SH-SY5Y (cell line): ENCODE results near the gene KCNK16.

Experiments used
- GATA2 ChIP-seq: IDR thresholded peaks from 2 replicates; pipeline ENCODE4 v1.6.1; 2011; ENCODE audit warnings: mild to moderate bottlenecking, low read depth, low read length
- GATA3 ChIP-seq: IDR thresholded peaks from 2 replicates; pipeline ENCODE4 v1.6.1; 2011; ENCODE audit warnings: low read depth, mild to moderate bottlenecking, low read length, moderate library complexity

The KCNK16 gene

GRCh38 chr6:39312912-39313525 lies 9.5 kb downstream of the KCNK16 start:
- TF ChIP-seq GATA2, result no peak
- no peak for TF ChIP-seq GATA3

DNA sequence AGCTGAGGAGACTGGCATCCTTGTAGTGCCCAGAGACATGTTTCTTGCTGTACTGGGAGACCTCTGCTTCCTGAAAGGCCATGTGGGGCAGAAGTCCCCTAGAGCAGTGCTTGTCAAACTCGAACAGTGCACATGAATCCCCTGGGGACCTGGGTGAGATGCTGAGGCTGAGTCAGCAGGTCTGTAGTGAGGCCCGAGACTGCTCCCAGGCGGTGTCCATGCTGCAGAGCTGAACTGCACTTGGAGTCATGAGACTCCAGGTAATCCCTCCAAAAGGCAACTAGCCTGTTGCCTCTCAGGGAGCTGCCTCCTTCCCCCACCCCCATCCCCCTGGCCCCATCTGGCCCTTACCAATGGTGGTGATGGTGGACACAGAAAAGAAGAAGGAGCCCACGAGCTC lies 12.0 kb downstream of the KCNK16 start:
- TF ChIP-seq GATA2 (no peak), GATA3 (no peak)

DNA sequence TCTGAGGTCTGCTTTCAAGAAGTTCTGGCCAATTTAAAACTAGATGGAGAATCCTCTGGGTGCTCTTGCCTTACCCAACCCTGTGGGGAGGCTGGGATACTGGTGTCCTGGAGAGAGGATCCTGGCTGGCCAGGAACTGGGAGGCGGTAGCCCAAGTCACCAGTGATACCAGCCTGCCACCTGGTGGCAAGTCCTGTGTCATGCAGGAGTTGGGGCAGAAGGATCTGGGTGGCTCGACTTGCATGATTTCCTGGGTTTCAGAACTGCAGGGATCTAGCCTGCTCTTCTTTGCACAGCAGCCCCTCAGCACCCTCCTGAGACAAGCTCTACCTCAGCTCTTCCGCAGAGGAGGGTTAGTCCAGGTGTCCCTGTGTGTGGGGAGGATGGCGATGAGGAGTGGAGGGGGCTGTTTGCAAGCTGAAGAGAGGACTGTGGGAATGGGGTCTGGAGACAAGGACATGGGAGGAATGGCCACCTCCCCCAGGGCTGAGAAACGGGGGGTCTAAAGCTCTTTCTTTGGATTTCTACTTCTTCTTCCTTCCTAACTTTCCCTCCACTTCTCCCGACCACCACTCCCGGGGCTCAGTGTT lies 12.5 kb downstream of the KCNK16 start:
- no peak for TF ChIP-seq GATA2
- no peak for TF ChIP-seq GATA3

GRCh38 chr6:39307462-39307861 lies 15.0 kb downstream of the KCNK16 start:
- TF ChIP-seq GATA2, result no peak
- TF ChIP-seq GATA3, result no peak

DNA sequence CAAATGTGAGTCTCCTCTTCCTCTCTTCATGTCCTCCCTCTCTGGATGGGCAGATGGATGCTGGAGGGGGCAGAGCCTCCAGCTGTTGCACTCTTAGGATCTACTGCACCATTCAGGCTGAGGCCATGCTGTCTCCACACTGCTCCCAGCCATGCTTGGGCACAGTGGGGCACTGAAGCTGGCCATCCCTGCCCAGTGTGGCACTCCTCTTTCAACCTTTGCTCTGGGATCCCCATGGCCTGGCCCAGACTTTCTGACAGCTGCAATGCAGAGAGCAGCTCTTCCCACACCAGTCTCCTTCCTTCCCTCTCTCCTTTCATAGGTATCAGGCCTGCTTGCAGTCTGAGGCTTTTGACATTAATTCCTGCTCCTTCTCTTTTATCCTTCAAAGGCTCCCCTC lies 17.6 kb downstream of the KCNK16 start:
- TF ChIP-seq GATA3 (no peak), GATA2 (no peak)

DNA sequence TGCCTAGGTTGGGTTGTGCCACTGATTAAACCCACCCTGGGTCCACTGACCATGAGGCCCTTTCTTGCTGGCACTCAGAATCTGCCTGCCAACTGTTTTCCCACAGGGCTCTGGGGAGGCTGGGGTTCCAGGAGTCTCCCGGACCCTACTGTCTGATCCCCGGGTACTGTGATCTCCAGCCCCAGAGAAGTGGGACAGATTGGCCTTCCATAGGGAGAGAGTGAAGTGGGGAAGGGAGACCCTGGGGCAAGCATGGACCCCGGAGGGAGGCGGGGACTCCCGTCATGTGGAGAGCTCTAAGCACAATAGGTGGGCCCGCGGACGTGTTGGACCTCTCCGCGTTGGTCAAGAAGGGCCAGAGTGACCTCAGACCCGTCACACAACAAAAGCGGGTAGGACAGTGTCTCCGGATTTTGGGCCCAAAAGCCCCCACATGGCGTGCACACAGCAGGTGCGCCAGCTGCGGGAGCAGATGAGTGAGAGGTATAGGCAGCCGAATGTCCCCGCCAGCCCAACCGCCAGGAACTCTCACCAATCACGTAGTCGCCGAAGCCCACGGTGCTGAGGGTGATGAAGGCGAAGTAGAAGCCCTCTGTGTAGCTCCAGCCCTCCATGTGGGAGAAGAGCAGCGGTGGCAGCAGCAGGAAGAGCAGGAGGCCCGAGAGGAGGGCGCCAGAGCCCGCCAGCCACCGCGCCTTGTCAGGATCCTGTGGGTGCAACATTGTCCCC lies 18.9 kb downstream of the KCNK16 start:
- no peak for TF ChIP-seq GATA2
- TF ChIP-seq GATA3, result no peak

DNA sequence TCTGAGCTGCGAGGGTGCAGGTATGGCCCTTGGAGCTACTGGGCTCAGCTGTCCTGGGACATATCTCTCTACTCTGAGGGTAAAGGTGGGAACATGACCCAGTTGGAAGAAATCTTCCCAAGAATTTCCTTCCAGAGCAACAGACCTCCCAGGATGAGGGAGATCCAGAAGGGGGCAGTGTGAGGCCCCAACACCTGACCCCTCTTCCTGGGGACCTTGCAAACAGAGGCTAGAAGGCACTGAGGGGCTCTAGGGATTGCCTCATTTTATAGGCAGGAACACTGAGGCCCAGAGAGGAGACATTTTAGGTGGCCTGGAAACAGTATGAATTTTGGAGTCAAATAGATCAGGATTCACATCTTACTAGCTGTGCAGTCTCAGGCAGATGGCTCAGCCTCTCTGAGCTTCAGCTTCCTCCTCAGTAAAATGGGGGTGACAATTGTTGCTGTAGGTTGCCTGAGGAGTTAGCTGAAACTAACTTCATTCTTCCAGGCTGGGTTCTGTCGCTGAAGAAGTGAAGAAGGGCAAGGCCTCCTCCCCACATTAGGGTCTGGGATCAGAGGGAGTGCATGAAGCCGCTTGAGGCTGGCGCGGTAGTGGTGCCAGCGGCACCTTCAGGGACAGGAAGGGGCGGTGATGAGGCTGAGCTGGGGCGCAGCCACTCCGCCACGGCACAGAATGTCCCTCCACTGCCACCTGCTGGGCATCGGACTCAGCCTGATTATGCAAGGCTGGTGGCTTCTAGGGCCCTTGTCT lies 19.7 kb downstream of the KCNK16 start:
- no peak for TF ChIP-seq GATA2
- no peak for TF ChIP-seq GATA3

- no peak for TF ChIP-seq GATA3
- no peak for TF ChIP-seq GATA2
These were observed 20.5 kb downstream of the KCNK16 start for GRCh38 chr6:39302011-39302410.

DNA sequence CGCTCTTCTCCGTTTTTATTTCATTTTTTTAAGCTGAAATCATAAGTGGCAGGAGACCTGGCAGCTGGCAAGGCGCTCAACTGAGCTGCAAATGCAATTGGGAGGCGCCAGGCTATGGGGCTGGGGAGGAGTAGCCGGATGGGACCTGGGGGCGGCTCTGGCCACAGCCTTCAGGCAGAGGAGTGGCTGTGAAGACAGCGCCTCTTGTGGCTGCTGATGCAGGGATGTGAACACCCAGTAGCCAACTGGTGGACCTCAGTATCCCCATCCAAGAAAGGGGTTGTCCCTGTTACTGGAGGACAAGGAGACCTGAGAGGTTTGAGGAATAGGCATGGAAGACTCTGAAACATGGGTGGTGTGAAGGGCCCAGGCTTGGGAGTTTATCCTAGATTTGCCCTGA lies 20.9 kb downstream of the KCNK16 start:
- TF ChIP-seq GATA2 (no peak), GATA3 (no peak)

DNA sequence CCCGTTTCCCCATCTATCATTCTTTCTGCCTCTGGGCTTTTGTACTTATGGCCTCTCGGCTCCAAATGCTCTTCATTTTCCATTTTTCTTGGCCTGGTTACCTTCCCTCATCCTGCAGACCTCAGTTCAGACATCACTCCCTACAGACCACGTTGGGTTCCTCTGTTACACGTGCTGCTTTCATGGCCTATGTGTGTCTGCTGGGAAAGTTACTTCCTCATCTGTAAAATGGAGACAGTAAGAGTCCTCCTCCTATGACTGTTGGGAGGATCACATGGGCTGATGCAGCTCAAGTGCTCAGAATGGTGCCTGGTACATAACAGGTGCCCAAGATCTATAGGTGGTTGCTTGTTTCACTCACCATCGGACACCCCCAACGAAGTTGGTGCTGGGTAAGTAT lies 21.8 kb downstream of the KCNK16 start:
- TF ChIP-seq GATA2 (no peak), GATA3 (no peak)

GRCh38 chr6:39298061-39298460 lies 24.4 kb downstream of the KCNK16 start:
- TF ChIP-seq GATA3, result no peak
- no peak for TF ChIP-seq GATA2

DNA sequence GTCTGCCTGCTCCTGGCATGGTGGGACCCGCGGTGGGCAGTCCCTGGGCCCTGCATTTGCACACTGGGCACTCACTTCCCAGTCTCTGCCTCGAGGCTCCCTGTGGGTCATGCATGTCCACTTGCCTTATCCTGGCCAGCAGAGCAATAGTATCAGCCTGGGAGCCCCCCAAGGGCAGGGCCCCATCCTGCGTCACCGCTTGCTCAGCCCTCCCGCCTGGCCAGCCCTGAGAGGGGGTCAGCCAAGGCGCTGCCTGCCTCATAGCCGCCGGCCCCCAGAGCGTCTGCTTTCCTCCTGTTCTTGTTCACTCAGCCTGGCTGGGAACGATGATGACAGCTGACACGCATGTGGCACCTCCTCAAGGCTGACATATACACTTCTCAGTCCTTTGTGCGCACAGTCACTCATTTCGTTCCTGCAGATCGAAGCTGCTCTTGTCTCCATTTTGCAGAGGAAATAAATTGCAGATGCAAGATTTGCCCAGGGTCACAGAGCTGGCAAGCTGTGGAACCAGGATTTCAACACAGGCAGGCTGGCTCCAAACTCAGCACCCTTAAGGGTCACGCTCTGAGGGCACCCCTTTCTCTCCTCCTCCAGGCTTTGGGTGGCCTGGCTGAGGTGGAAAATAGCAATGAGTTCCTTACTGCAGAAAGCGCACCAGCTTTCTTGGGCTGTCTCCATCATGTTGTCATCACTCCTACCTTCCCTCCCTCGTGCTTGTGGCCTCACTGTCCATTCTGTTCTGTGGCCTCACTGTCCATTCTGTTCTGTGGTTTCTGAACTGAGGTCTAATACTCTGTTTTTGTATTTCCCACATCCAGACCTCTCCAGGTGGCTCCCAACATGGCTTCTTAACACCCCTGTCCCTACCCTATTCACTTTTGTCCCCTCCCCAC lies 25.5 kb downstream of the KCNK16 start:
- TF ChIP-seq GATA2 (no peak), GATA3 (no peak)

GRCh38 chr6:39295611-39296011 lies 26.9 kb downstream of the KCNK16 start:
- TF ChIP-seq GATA3 (no peak), GATA2 (no peak)

- TF ChIP-seq GATA3, result no peak
- no peak for TF ChIP-seq GATA2
These were observed 27.6 kb downstream of the KCNK16 start for GRCh38 chr6:39294899-39295298.
